HG02571 (cell line): ENCODE results near the gene BCAS3.

ENCODE experiments used
- ATAC-seq: cut with Tn5 transposase; IDR thresholded peaks from one replicate; pipeline ENCODE4 v1.9.1; 2021; ENCODE audit warnings: mild to moderate bottlenecking, moderate library complexity; ENCODE audit not compliant: unreplicated experiment

The BCAS3 gene

DNA sequence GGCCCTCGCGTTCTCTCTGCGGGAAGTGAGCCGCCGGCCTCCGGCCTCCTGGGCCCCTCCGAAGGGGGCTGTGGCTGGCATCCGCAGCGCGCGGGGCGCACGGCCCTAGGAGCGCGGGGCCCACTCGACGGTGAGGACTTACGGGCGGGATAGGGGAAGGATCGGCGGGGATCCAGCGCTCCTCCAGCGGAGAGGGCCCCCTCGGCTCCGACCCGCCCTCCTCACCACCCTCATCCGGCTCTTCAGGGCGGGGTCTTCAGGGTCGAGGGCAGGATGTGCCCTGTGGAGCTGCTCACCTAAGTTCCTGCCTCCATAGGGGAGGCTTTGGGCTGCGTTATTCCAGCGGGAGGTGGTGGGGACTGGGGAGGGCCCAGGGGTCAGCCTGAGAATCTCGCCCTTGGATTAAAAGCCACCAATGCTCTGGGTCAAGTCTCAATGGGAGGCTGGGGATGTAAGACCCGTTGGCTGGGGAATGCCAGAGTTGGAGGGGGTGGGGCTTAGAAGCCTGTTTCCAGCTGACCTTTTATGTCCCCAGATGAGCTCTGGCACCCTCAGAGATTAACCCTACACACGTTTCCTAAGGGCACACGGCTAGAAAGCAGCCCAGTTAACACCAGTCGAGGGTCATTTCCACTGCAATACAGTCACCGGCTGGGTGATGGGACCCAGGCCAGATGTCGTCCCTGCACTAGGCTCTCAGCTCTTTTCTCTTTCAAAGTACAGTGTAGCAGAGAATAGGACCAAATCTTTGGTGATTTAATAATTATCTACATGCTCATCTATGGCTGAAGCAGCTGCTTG, 735.4 kb downstream of the BCAS3 start:
- no peak for ATAC-seq

DNA sequence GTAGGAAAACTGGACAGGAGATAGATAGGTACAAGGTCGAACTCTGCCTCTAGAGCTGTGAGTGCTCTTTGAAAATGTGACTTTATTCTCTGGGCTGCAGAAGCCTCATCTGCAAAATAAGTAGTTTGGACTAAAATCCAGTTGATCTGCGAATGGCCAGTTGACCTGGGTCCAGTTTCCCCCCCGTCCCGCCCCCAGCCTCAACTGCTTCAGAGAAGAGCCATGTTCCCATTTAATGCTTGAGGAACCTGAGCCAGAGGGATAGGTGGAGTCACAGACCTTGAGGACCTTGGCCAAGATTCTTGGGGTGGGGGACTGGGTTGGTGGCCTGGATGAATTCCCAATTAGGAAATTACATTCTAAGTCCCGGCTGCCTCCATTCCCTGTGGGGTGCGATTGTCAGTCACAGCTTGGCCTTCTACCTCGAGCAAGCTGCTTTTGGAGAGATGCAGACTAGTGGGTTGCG, 736.0 kb downstream of the BCAS3 start:
- no peak for ATAC-seq

DNA sequence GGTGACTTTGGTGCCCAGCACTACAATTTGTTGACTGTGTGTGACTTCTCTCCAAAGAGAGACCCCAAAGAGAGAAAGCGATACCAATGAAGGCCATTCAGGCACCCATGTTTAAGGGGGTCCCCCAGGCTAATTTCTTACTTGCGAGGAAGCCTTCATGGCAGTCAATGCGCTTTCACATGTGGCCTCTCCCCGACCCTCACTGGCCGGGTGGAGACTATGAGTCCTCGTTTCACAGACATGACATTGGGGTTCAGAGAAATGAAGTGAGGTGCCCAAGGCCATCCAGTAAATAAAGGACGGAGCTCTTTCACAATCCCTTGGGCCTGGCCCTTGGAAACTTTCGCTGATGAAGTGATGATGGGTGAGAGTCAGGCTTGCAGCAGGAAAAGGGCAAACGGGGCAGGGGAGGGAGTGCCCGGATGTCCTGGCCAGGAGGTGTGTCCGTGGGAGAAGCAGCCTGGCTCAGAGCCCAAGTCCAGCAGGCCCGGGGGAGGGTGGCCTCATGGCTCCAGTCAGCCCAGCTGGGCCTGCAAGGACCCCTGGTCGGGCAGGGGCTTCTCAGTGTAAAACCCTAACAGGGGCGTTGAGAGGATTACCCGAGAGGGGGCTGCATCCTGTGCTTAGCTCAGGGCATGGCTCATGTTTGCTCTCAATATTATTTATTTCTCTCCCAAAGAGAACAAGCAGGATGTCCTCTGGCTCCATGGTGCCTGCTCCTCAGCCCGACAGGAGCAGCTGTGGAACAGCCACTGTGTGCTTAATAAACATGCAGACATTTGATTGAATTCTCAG, 736.7 kb downstream of the BCAS3 start:
- ATAC-seq: no peak

DNA sequence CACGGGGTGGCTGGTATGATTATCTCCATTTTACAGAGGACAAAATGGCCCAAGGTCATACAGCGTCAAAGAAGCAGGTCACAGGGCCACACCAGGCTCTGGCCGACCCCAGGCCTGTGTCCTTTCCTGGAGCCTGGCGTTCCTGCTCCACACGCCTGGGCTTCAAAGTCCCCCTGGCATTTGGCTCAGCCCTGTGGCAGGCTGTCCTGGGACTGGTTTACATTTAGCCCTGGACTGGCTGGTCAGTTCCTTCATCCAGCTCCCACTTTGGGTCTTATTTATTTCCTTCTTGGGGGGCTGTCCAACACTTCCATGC, 737.2 kb downstream of the BCAS3 start:
- no peak for ATAC-seq

DNA sequence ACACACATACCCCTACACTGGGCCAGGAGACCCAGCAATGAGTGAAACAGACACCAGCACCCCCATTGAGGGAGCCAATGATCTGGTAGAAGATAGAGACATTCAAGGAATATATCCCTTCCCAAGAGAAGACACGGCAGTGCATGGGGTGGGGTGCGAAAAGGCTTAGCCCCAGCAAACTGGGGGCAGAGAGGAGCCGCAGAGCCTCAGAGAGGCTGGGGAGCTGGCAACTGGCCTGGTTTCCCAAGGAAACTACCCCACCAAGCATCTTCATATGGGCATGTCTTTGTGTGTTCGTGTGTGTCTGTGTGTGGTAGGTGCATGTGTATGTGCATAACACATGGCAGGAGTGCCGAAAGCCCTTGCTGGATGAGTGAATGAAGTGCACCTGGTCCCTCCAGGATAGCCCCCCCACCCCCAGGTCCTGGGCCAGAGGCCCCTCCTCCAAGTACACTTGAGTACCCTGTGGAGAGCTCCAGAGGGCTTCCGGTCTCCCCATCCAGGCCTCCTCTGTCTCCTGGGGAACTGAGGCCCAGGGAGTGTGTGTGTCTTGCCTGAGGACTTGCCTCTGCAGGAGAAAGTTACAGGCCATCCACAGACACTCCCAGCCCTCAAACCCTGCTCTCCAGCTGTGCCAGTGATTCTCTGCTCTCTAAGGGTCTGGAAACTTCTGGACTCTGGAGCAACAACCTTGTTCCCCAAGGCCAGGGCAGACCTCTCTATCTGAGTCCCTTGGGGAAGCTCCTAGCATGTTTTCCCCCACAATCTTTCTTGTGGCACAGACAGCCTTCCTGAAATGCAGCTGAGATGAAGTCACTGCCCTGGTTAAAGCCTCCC, 737.9 kb downstream of the BCAS3 start:
- no peak for ATAC-seq

DNA sequence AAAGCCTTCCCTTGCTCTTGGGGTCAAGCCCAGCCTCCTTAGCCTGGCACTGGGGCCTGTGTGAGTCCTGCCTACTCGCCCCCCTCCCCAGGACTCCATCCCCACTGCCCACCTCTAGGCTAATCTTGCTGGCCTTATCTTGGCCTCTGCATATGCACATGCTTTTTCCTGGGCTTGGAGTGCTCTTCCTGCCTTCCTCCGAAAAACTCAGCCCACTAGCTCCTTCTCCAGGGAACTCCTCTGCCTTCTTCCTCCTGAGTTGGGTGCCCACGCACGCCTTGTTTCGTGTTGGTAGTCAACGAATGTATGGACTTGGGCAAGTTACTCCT, 738.5 kb downstream of the BCAS3 start:
- ATAC-seq: no peak

DNA sequence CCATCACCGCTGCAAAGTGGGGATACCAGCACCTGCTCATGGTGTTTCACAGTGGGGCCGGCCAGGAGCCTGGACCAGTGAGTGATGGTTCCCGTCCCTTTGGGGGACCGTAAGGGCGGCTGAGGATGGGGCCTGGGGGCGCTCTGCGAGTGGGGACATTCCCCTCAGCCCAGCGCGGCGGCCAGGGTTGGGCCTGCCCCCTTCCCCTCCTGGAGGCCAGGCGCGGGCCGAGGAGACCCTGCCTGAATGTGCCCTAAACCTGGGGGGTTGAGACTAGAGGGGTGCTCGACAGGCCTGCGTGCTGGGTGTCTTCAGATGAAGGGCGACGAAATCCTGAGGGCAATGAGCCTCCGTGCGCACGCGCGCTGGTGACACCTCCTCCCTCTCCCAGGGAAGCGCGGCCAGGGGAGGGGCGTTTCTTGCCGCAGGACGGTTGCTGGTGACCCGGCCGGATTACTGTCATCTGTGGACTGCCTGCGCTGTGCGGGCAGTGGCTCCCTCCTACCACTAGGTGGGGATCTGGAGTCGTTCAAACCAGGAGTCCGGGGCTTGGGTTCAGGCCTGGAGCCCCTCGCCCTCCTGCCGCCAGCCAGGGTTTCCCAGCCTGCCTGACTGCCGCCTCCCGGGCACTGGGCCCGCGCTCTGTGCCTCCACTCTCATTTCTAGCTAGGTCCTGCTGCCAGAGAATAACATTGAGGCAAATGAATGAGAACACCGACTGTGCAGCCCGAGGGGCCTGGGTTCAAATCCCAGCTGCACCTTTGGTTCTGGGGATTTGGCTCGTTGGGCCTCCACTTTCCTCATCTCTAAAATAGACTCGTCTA, 739.1 kb downstream of the BCAS3 start:
- ATAC-seq: no peak

DNA sequence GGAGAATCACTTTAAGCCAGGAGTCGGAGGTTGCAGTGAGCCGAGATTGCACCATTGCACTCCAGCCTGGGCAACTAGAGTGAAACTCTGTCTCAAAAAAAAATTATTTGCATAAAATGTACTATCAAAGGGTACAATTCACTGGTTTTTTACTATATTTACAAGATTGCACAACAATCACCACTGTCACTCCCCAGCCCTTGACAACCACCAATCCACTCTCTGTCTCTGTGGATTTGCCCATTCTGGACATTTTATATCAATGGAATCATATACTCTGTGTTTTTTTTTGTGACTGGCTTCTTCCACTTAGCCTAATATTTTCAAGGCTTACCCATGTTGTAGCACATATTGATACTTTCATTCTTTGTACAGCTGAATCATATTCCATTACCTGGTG, 740.8 kb downstream of the BCAS3 start:
- ATAC-seq: no peak

DNA sequence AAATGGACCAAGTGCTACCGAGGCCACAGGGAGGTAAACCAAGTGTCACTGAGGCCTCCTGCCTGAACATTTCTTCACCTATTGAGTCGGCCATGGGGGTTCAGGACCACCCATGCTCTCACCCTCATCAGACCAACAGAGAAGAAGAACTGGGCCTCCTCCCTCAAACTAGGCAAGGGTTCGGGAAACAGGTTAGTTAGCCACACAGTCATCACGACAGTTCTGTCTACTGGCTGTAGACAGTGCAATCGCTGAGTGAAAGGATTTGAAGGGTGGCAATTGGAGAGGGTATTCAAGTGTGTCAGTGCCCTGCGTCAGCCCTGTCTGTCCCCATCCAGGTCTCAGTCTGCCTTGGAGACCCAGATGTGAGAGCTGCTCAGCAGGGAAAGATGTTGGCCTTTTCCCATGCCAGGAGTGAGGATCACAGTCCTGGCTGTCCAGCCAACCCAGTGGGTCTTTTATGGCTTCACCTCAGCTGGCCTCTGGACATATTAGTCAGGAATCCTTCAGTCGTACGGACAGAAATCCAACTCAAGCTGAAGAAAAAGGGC, 741.9 kb downstream of the BCAS3 start:
- no peak for ATAC-seq

DNA sequence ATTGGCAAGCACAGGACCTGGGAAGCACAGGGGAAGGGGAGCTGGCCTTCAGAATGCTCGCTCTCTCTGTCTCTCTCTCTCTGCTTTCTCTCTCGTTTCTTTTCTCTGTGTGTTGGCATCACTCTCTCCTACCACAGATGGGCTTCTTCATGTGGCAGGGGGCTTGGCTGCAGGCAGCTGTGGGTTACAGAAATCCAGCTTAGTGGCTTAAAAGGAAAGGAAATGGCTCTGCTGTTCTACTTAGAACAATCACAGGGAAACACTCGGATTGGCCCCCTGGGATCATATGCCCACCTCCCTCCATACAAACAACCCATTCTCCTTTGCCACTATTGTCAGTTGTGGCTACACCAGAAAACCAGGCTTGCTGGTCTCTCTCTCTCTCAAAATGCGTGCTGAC, 742.4 kb downstream of the BCAS3 start:
- ATAC-seq: no peak

DNA sequence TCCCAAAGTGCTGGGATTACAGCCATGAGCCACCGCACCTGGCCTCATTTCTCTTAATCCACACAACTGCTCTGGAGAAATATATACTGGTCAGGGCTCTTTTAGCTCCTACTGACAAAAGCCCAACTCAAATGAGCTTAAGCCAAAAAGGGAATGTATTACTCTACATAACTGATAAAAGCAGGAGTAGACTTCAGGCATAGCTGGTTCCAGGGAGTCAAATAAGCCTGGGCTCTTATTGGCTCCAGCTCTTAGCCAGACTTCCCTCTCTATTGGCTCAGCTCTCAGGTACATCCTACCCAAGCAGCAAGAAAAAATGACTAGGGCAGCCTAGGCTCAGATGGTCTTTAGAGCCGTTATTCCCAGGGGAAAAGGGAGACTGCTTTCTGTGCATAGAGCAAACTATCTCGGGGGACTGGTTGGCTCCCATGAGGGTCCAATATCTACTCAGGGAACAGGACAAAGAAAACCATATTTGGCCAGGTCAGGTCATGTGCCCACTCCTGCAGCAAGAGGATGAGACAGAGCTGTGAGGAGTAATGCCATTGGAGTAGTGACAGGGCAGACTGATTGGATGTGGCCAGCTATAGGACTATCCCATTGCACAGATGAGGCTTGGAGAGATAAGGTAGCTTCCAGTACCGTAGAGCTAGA, 743.2 kb downstream of the BCAS3 start:
- ATAC-seq: no peak

DNA sequence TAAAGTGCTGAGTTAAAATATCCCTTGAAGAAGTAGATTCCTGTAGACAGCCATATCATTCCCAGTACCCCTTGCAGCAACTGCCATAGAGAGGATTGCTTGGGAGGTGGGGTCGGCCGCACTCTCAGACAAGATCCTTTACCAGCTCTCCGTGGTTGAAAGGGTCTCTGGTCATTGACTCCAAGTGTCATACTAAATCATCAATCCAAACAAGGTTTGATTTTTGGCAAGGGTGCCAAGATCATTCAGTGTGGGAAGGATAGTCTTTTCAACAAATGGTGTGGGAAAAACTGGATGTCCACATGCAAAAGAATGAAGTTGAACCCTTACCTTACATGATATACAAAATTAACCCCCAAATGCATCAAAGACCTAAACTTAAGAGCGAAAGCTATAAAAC, 743.8 kb downstream of the BCAS3 start:
- ATAC-seq: no peak

DNA sequence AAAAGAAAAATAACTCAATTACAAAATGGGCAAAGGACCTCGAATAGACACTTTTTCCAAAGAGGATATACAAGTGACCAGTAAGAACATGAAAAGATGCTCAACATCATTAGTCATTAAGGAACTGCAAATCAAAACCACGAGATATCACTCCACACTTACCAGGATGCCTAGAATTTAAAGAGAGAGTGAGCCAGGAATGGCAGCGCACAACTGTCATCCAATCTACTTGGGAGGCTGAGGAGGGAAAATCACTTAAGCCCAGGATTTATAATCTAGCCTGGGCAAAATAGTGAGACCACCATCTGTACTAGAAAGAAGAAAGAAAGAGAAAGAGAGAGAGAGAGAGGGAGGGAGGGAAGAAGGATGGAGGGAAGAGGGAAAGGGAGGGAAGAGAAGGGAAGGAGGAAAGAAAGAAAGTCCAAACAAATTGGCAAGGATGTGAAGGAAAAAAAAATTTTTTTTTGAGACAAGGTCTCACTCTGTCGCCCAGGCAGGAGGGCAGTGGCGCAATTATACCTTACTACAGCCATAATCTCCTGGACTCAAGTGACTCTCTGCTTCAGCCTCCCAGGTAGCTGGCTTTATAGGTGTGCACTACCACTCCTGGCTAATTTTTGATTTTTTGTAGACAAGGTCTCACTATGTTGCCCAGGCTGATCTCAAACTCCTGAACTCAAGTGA, 744.6 kb downstream of the BCAS3 start:
- no peak for ATAC-seq

DNA sequence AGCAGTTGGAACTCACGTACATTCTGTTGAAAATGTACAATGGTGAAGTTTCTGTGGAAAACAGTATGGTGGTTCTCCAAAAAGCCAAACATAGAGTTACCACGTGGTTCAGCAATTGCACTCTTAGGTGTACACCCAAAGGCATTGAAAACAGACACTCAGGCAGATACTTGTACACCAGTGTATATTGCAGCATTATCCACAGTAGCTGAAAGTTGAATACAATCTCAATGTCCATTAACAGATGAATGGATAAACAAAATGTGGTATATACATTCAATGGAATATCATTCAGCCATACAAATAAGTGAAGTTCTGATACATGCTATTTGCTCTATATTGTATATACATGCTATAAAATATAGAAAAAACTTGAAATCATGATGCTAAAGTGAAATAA, 745.2 kb downstream of the BCAS3 start:
- no peak for ATAC-seq

DNA sequence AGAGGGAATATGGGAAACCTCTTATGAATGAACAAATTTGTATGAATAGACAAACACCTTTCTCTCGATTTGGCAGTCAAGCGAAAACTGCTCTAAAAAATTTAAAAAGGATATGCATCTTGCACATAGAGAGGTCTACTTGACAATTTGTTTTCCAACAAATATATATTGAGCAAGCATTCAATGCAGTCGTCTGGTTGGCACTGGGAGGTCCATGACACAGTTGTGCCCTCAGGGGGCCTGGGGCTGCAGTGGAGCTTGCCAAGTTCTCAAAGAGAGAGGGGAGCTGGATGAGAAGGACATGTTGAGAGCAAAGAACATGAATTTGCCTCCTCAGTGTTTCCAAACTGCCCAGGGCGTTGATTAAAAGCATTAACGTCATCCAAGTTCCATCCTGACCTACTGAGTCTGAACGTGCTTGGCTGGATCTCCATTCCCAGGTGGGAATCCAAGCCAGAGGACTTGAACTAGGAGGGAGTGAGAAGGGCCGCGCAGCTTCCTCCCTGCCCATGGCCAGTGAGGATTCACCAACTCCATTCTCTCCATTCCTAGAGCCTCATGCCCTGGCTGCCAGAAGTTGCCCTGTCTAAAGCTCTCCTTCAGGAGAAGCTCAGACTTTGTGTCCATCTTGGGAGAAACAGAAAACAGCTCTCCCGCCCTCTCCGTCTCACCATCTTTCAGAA, 746.5 kb downstream of the BCAS3 start:
- ATAC-seq: no peak

DNA sequence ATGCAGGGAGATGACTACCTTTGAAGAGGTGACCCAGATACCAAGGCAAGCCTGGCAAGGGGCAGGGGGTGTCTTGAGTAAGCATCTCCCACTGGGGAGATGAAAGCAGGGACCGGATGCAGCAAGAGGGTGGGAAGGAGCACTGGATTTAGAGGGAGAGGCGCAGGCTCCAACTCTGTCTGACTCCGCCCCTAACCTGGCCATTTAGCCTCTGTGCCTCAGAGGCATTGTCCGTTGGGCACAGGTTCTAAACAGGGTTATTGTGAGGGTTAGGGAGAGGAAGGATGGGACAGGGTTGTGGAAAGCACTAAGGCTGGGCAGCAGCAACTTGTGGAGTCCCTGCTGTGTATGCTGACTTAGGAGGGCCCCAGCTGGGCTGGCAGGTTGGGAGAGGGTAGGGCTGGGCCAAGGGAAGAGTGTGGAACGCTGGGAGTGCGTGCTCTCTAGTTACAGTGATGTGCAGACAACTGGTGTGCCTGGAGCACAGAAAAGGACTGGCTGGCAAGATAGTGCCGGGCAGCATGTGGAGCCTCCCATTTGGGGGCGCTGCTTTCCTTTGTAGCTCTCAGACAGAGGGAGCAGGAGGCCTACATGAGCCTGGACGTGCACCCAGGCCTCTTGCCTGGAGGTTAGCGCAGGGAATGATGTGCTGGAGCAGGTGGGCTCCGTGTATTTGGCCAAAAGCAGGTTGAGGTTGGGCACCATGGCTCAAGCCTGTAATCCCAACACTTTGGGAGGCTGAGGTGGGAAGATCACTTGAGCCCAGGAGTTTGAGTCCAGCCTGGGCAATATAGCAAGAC, 748.2 kb downstream of the BCAS3 start:
- no peak for ATAC-seq

DNA sequence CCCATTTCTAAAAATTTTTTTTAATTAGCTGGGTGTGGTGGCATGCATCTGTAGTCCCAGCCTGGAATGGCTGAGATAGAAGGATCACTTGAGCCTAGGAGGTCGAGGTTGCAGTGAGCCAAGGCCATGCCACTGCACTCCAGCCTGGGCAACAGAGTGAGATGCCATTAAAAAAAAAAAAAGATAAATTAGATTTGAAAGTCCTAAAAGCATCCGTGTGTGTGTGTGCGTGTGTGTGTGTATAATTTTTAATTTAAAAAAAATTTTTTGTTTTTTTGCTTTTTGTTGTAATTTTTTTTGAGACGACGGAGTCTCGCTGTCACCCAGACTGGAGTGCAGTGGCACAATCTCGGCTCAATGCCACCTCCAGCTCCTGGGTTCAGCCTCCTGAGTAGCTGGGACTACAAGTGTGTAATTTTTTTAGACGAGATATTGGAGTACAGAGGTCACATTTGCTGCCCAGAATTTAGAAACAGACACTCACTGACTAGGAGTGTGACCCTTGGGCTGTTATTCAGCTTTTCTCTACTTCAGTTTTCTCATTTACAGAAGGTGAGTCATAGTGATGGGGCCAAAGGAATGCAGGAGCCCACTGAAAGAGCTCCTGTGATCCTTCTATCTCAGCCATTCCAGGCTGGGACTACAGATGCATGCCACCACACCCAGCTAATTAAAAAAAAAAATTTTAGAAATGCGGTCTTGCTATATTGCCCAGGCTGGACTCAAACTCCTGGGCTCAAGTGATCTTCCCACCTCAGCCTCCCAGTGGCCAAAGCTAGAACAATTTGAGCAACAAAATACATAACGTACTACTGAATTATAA, 749.0 kb downstream of the BCAS3 start:
- no peak for ATAC-seq
